GM23338 (cell line): ENCODE data around the gene TCERG1L.

Experiments used
- EZH2 ChIP-seq: fragments of 200-600 bp; sonication (generic); IDR thresholded peaks from one replicate; pipeline ENCODE4 v1.8.0; 2017; ENCODE audit warnings: antibody characterized with exemption, mild to moderate bottlenecking, low read depth; ENCODE audit not compliant: unreplicated experiment
- JUNB ChIP-seq: IDR thresholded peaks from one replicate; pipeline ENCODE4 v1.6.1; 2016; ENCODE audit warnings: antibody characterized with exemption; ENCODE audit not compliant: unreplicated experiment
- POLR2AphosphoS5 ChIP-seq: IDR thresholded peaks from 2 replicates; pipeline ENCODE4 v1.6.1; 2016; ENCODE audit warnings: antibody characterized with exemption, low read depth
- TF ChIP-seq, protein P1 (sequence below), 2 experiments: fragments of 200-600 bp in 1 of 2; sonication (generic) in 1 of 2; conservative IDR thresholded peaks; 2 replicates each; pipeline versions ENCODE4 v1.5.1 to v1.6.1; 2016 to 2017; ENCODE audit warnings: antibody characterized with exemption in 2 of 2, low read depth in 2 of 2, mild to moderate bottlenecking in 2 of 2, moderate library complexity in 1 of 2

DNA sequence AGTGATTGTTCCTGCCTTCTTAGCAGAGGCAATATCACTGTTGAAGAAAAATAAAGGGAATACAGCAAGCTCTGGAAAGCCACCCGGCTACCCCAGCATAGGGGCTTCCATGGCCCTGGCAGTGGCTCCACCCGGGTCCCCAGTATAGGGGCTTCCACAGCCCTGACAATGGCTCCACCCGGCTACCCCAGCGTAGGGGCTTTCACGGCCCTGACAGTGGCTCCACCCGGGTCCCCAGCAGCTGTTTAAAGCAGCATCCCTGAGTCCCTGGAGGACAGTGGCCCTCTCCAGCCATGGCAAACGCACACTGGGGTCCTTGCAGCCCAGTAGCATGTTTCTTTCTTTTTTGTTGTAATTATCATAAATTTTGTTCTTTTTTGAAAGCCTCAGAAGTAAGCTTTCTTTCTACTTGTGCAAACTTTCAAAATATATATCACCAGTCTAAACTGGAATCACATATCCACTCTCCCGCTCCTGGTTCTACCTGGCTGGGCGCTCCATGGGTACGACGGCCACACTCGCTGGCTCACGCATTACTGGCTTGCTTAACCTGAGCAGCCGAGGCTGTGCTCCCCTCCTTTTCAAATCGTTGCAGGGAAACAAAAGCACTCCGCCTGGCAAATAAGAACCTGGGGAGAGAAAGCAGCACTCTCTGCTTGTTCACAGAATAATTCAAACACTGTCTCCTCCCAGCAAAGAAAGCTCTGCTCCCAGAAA, 62.1 kb downstream of the TCERG1L start:
- TF ChIP-seq EZH2, result no peak
- TF ChIP-seq, protein P1, sequence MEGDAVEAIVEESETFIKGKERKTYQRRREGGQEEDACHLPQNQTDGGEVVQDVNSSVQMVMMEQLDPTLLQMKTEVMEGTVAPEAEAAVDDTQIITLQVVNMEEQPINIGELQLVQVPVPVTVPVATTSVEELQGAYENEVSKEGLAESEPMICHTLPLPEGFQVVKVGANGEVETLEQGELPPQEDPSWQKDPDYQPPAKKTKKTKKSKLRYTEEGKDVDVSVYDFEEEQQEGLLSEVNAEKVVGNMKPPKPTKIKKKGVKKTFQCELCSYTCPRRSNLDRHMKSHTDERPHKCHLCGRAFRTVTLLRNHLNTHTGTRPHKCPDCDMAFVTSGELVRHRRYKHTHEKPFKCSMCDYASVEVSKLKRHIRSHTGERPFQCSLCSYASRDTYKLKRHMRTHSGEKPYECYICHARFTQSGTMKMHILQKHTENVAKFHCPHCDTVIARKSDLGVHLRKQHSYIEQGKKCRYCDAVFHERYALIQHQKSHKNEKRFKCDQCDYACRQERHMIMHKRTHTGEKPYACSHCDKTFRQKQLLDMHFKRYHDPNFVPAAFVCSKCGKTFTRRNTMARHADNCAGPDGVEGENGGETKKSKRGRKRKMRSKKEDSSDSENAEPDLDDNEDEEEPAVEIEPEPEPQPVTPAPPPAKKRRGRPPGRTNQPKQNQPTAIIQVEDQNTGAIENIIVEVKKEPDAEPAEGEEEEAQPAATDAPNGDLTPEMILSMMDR (conservative IDR thresholded peaks at IDR 0.05; ENCODE audit: low read depth in 2 of 2), result no peak
- no peak for TF ChIP-seq JUNB
- TF ChIP-seq POLR2AphosphoS5, result no peak
